Neural progenitor cell (in vitro differentiated cells): ENCODE measurements around the gene ALG12. TPM values are rescaled to one million over a fixed set of nuclear protein-coding genes. Genes with fewer than 3 reads are reported as not detected.
A peak's percentile ranks its signal among the peaks of the same experiment; 100 is the strongest.

Source experiments
- DNase-seq: peaks from one replicate; pipeline ENCODE4 v3.0.0-alpha.2; 2016; ENCODE audit warnings: low spot score
- H2AFZ ChIP-seq: fragments of 200-600 bp; sonication (generic); replicated peaks from 2 replicates; pipeline ENCODE4 v1.6.1; 2016; ENCODE audit warnings: antibody characterized with exemption
- H3F3A ChIP-seq: fragments of 200-600 bp; sonication (generic); 2 replicates; pipeline ENCODE4 v1.6.1; 2016; ENCODE audit warnings: antibody characterized with exemption, low read depth
- H3K27ac ChIP-seq: fragments of 200-600 bp; sonication (generic); 2 replicates; pipeline ENCODE4 v1.5.1; 2016; ENCODE audit warnings: mild to moderate bottlenecking
- H3K27me3 ChIP-seq: fragments of 200-600 bp; sonication (generic); 2 replicates; pipeline ENCODE4 v1.6.1; 2016; ENCODE audit warnings: mild to moderate bottlenecking, moderate library complexity
- H3K36me3 ChIP-seq: fragments of 200-600 bp; sonication (generic); 2 replicates; pipeline ENCODE4 v1.5.1; 2016
- H3K4me1 ChIP-seq: fragments of 200-600 bp; sonication (generic); 2 replicates; pipeline ENCODE4 v1.6.1; 2016; ENCODE audit warnings: mixed run types
- H3K4me2 ChIP-seq: fragments of 200-600 bp; sonication (generic); 2 replicates; pipeline ENCODE4 v1.6.1; 2016
- H3K4me3 ChIP-seq: fragments of 200-600 bp; sonication (generic); 2 replicates; pipeline ENCODE4 v1.5.1; 2016
- H3K79me2 ChIP-seq: fragments of 200-600 bp; sonication (generic); 2 replicates; pipeline ENCODE4 v1.6.1; 2016; ENCODE audit warnings: low read depth
- H3K9ac ChIP-seq: fragments of 200-600 bp; sonication (generic); 2 replicates; pipeline ENCODE4 v1.6.1; 2016
- H3K9me3 ChIP-seq: fragments of 200-600 bp; sonication (generic); 2 replicates; pipeline ENCODE4 v1.5.1; 2016; ENCODE audit warnings: low read depth
- H4K20me1 ChIP-seq: fragments of 200-600 bp; sonication (generic); 2 replicates; pipeline ENCODE4 v1.6.1; 2016; ENCODE audit warnings: low read depth
- H3K27ac Mint-ChIP-seq: 3 replicates; pipeline ENCODE4 v1.8.0; 2021; ENCODE audit warnings: mixed read lengths
- H3K27me3 Mint-ChIP-seq: 2 replicates; pipeline ENCODE4 v1.8.0; 2022; ENCODE audit warnings: low read depth, mild to moderate bottlenecking, inconsistent platforms, moderate library complexity, mixed read lengths; ENCODE audit not compliant: insufficient read depth
- H3K36me3 Mint-ChIP-seq: 3 replicates; pipeline ENCODE4 v1.8.0; 2021; ENCODE audit warnings: mixed read lengths
- H3K4me1 Mint-ChIP-seq: 3 replicates; pipeline ENCODE4 v1.8.0; 2021; ENCODE audit warnings: mixed read lengths
- H3K4me3 Mint-ChIP-seq: 3 replicates; pipeline ENCODE4 v1.8.0; 2021; ENCODE audit warnings: mild to moderate bottlenecking, moderate library complexity, mixed read lengths
- H3K9me3 Mint-ChIP-seq: 3 replicates; pipeline ENCODE4 v1.8.0; 2020; ENCODE audit warnings: mixed read lengths
- EZH2 ChIP-seq: fragments of 200-600 bp; sonication (generic); IDR thresholded peaks from 2 replicates; pipeline ENCODE4 v1.6.1; 2017; ENCODE audit warnings: antibody characterized with exemption, mild to moderate bottlenecking, moderate library complexity
- EZH2phosphoT487 ChIP-seq: fragments of 200-600 bp; sonication (generic); IDR thresholded peaks from 2 replicates; pipeline ENCODE4 v1.6.1; 2017; ENCODE audit warnings: antibody characterized with exemption
- total RNA-seq: library from RNA; depleted of rRNA; stranded (reverse); fragments of >200 nt; gene quantifications from 2 replicates; pipeline ENCODE4 v1.2.3, GENCODE V29; 2015; ENCODE audit warnings: low replicate concordance
- TF ChIP-seq, protein P1 (sequence below): fragments of 200-600 bp; sonication (generic); IDR thresholded peaks from 2 replicates; pipeline ENCODE4 v1.5.1; 2017; ENCODE audit warnings: antibody characterized with exemption, mild to moderate bottlenecking

Gene ALG12
- total RNA-seq, 1 donor from 2014 or later: 4.9 TPM

DNA sequence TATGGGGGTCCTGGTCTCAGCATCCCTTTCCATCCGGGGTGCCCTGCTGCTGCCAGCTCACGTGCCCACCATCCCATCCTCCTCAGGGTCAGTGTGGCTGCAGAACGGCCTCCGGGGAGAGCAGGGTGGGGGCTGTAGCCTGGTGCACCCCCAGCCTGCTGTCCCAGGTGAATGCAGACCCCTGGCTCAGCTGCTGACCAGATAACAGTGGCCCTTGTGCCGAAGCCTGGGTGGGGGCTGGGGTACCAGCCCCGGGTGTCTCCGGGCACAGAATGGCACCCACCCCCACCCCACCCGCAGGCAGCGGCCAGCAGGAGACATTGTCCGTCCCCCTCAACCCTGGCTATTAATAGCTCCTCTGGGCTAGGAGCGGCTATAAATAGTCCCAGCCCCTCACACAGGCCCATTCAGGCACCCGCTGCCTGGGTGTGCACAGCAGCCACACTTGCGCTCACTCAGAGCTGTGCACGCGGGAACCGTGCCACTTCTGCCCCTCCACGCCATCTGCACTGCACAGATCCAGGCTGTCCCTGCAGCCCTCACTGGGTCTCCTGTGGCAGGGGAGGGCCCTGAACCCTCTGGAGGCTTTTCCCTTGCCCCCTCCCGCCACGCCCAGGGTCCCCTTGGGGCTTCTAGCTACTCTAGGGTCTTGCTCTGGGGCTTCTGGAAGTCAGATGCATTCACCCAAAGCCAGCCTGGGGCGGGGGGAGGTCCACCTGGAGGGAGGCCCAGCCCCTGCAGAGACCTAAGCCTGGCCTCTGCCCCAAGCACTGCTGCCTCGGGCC is 18.9 kb upstream of the ALG12 start:
- no peak overlapping the region for H2AFZ ChIP-seq
- H3K9me3 ChIP-seq: no peaks in the 10 kb centered on the region
- H3K79me2 ChIP-seq: no peaks in the 10 kb centered on the region
- no peaks in the 10 kb centered on the region for H3K36me3 ChIP-seq
- peaks cover 15% of the 10 kb centered on the region for H3K4me1 ChIP-seq
- no peak for TF ChIP-seq EZH2
- no peak for TF ChIP-seq EZH2phosphoT487
- TF ChIP-seq, protein P1, sequence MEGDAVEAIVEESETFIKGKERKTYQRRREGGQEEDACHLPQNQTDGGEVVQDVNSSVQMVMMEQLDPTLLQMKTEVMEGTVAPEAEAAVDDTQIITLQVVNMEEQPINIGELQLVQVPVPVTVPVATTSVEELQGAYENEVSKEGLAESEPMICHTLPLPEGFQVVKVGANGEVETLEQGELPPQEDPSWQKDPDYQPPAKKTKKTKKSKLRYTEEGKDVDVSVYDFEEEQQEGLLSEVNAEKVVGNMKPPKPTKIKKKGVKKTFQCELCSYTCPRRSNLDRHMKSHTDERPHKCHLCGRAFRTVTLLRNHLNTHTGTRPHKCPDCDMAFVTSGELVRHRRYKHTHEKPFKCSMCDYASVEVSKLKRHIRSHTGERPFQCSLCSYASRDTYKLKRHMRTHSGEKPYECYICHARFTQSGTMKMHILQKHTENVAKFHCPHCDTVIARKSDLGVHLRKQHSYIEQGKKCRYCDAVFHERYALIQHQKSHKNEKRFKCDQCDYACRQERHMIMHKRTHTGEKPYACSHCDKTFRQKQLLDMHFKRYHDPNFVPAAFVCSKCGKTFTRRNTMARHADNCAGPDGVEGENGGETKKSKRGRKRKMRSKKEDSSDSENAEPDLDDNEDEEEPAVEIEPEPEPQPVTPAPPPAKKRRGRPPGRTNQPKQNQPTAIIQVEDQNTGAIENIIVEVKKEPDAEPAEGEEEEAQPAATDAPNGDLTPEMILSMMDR: no peak
- H3K27ac ChIP-seq: no peak overlapping the region
- DNase-seq: no peak
- peaks cover 16% of the 10 kb centered on the region for H3K4me1 Mint-ChIP-seq
- no peak overlapping the region for H3K27ac Mint-ChIP-seq
- no peak overlapping the region for H3K4me3 ChIP-seq
- H3K27me3 Mint-ChIP-seq: peaks cover 9% of the 10 kb centered on the region
- H3K4me3 Mint-ChIP-seq: peak overlapping the region; percentile 70
- H3F3A ChIP-seq: peaks cover 4% of the 10 kb centered on the region
- no peak overlapping the region for H3K4me2 ChIP-seq
- peaks cover 3% of the 10 kb centered on the region for H4K20me1 ChIP-seq
- peaks cover 22% of the 10 kb centered on the region for H3K27me3 ChIP-seq
- peaks cover 3% of the 10 kb centered on the region for H3K9me3 Mint-ChIP-seq
- no peaks in the 10 kb centered on the region for H3K36me3 Mint-ChIP-seq
- H3K9ac ChIP-seq: no peak overlapping the region

DNA sequence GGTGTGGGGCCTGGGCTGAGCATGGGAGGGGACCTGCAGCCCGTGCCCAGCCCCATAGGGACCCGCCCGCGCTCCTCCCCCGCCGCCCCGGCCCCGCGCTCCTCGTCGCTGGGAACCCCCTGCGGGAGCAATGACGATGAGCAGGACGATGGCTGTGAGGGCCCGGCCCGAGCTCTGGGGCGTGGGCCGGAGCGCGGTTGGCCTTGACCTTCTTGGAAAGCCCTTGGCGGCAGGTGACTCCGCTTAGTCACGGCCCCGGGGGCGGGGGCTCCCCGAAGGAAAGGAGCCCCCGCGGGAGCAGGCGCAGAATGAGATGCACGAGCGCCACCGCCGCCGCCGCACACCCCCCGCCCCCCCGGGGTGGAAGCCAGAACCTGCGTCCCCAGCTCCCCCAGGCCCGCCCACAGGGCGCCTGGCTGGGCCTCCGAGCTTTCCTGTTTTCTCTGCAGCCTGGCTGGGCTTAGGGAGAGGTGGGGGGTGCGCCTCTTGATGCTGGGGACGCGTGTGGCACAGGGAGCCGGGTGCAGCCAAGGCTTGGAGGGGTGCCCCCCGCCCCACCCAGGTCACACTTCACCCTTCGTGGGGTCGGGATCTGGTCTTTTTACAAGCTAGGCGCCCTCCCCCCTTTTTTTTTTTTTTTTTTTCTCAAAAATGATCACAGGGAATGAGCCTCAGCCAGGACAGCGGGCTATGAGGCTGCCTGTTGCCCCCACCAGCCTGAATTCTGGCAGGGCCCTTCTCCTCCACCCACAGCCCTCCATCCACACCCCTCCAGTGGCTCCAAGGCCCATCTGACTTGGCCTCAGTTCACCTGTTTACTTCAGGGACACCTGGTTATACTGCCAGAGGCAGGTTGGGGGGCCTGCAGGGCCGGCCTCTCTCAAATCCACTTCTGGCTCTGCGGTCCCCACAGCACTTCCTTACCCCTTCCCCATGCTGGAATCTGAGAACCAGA is 18.1 kb upstream of the ALG12 start:
- H3K4me1 ChIP-seq: peaks cover 15% of the 10 kb centered on the region
- Mint-ChIP-seq H3K4me1 (peaks cover 16% of the 10 kb centered on the region), H3K4me3 (peak overlapping the region; percentile 70), H3K36me3 (no peaks in the 10 kb centered on the region), H3K27ac (no peak overlapping the region), H3K27me3 (peaks cover 9% of the 10 kb centered on the region), H3K9me3 (peaks cover 3% of the 10 kb centered on the region)
- peak; percentile 52 for DNase-seq
- no peak overlapping the region for H3K27ac ChIP-seq
- H3K9me3 ChIP-seq: no peaks in the 10 kb centered on the region
- peak overlapping the region; percentile 75 for H3K4me2 ChIP-seq
- TF ChIP-seq EZH2phosphoT487 (no peak), EZH2 (no peak)
- TF ChIP-seq, protein P1: no peak
- H3F3A ChIP-seq: peaks cover 4% of the 10 kb centered on the region
- no peak overlapping the region for H3K9ac ChIP-seq
- H3K27me3 ChIP-seq: peaks cover 25% of the 10 kb centered on the region
- peak overlapping the region; percentile 42 for H3K4me3 ChIP-seq
- peaks cover 3% of the 10 kb centered on the region for H4K20me1 ChIP-seq
- H2AFZ ChIP-seq: no peak overlapping the region
- H3K79me2 ChIP-seq: no peaks in the 10 kb centered on the region
- no peaks in the 10 kb centered on the region for H3K36me3 ChIP-seq

DNA sequence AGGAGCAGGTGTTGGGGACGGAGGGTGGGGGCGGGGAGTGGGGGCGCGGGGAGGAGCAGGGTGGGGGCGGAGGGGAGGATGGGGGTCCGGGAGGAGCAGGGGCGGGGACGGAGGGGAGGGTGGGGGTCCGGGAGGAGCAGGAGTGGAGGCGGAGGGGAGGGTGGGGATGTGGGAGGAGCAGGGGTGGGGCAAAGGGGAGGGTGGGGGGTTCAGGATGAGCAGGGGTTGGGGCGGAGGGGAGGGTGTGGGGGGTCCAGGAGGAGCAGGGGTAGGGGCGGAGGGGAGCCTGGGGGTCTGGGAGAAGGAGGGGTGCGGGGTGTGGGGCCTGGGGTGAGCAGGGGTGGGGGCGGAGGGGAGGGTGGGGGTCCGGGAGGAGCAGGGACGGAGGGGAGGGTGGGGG is 17.3 kb upstream of the ALG12 start:
- Histone ChIP-seq H3K4me3 (peak overlapping the region; percentile 42), H4K20me1 (peaks cover 3% of the 10 kb centered on the region), H3F3A (peaks cover 4% of the 10 kb centered on the region), H3K27ac (no peak overlapping the region), H3K79me2 (no peaks in the 10 kb centered on the region), H3K4me1 (peaks cover 15% of the 10 kb centered on the region), H3K9me3 (no peaks in the 10 kb centered on the region), H3K4me2 (peak overlapping the region; percentile 76), H3K36me3 (no peaks in the 10 kb centered on the region), H3K9ac (no peak overlapping the region), H3K27me3 (peaks cover 32% of the 10 kb centered on the region), H2AFZ (no peak overlapping the region)
- no peak for TF ChIP-seq EZH2
- TF ChIP-seq, protein P1: no peak
- H3K36me3 Mint-ChIP-seq: no peaks in the 10 kb centered on the region
- no peaks in the 10 kb centered on the region for H3K9me3 Mint-ChIP-seq
- no peak overlapping the region for H3K27ac Mint-ChIP-seq
- peaks cover 10% of the 10 kb centered on the region for H3K27me3 Mint-ChIP-seq
- H3K4me3 Mint-ChIP-seq: no peak overlapping the region
- H3K4me1 Mint-ChIP-seq: peaks cover 20% of the 10 kb centered on the region
- DNase-seq: no peak
